Measurements from ENCODE around the gene PFN3. TPM values are rescaled to one million over a fixed set of nuclear protein-coding genes. Genes with fewer than 3 reads are reported as not detected.

The PFN3 gene
- total and polyA plus RNA-seq, 2 of the 13 experiments (the other 11 are each of a cell fraction or from before 2014, with no cell fraction given): not detected

DNA sequence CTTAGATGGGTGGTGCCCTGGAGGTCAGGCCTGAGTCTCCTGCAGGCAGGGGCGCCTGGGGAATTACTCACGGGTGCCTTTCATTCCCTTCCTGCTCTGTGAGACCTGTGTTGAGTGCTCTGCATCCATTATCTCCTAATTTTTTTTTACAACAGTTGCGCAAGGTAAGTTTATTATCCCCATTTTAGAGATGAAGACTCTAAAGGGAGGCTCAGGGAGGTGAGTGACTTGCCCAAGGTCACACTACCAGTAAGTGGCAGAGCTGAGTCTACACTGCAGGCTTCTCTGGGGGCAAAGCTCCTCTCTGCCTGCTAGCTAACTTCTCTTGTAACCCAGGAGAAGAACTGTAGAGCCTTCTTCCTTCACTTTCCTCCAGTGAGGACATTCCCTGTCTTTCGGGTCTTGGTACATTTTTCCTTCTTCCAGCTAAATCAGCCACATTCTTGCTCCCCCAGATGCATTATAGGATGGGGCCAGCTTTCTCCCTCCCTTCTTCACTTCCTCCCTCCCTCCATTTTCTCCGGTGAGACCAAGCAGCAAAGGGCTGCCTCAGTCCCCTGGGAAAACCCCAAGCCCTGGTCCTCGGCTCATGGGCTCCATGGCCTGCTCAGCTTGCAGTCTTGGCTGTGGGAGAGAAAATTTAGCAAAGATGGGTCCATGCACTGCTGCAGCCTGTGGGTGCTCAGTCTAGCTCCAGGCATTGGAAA is 47.9 kb upstream of the PFN3 start:
- ATAC-seq: no peak
- ChIA-PET POLR2A (interaction anchor here (0.7 to 4.2 kb wide), 21 partner anchors 9 to 96 kb away, joined by 3 to 19 read pairs (median 4); partner anchors contain the start of genes F12, GRK6 and LMAN2), CTCF (ENCODE audit: low intra/inter-chr PET ratio, low total read pairs) (interaction anchor here (1.4 kb wide), 1 partner anchor 9 kb away, joined by 5 read pairs; no protein-coding TSS in a partner anchor)
- H3K27me3 ChIP-seq (ENCODE audit: control insufficient read depth in 1 of 2, insufficient read depth in 2 of 2, low read length in 2 of 2): no peaks in the 10 kb centered on the region
- no peak overlapping the region for H2AFZ ChIP-seq (ENCODE audit: low read length)
- no peak for DNase-seq (ENCODE audit: low spot score)
- peaks cover 59% of the 10 kb centered on the region for H3K4me1 ChIP-seq (ENCODE audit: insufficient read depth, low read length)
- 81% methylated on average over 6 of the region's 6 CpGs for WGBS (ENCODE audit: low lambda C conversion rate)
- H3K27ac ChIP-seq (ENCODE audit: extremely low read length, insufficient read depth, low read length): peak overlapping the region; percentile 74
- peak overlapping the region in 1 of 3 experiments; percentile 80; a peak in 3 of 6 replicates for H3K4me3 ChIP-seq (replicated peaks in 1 of 3; ENCODE audit: insufficient read depth in 1 of 3, low read depth in 2 of 3, low read length in 3 of 3)
- H4K20me1 ChIP-seq (ENCODE audit: insufficient read depth, low read length): peaks cover 2% of the 10 kb centered on the region; the same call in 1 of the 2 replicates
- no peaks in the 10 kb centered on the region for H3K9me3 ChIP-seq (ENCODE audit: low read length)
- in situ Hi-C loops (cut with HindIII; ENCODE audit: extremely low pct_ligation_motif_present, low pct_unique_long_range_greater_than_20kb) (loop anchor here (5.0 kb wide), 1 partner anchor 136 kb away; the partner anchor contains the start of gene MXD3), intact Hi-C loops (cut with micrococcal nuclease; ENCODE audit: unreplicated experiment) (loop anchor here (5.0 kb wide), 1 partner anchor 121 kb away; no protein-coding TSS in a partner anchor)
- no peak for FAIRE-seq
- BruUV-seq (replicated peaks): no TSS peak
- peak overlapping the region; percentile 82; the same call in 1 of the 2 replicates for H3K9ac ChIP-seq (ENCODE audit: insufficient read depth, low read depth, low read length)
- H3K36me3 ChIP-seq (replicated peaks in 1 of 2; ENCODE audit: control insufficient read depth in 1 of 2, insufficient read depth in 2 of 2, low read length in 2 of 2): peaks cover 0 to 3% of the 10 kb centered on the region in 2 experiments; a peak in 1 of 5 replicates
- no peaks in the 10 kb centered on the region for H3K79me2 ChIP-seq (ENCODE audit: insufficient read depth, low read length)
- H3K4me2 ChIP-seq (ENCODE audit: low read depth, low read length): peak overlapping the region; percentile 99
- TF ChIP-seq NR2F1 (CRISPR knock-in tag; IDR thresholded peaks at IDR 0.05) (no peak), THAP11 (CRISPR knock-in tag; IDR thresholded peaks at IDR 0.05) (no peak), ZNF546 (CRISPR knock-in tag; conservative IDR thresholded peaks at IDR 0.05) (0 out of 2 replicates have a peak, but pooled peaks have one; percentile 4), ATM (IDR thresholded peaks at IDR 0.05; ENCODE audit: borderline replicate concordance) (no peak), FOXM1 (CRISPR knock-in tag; IDR thresholded peaks at IDR 0.05) (no peak), SCMH1 (CRISPR knock-in tag; IDR thresholded peaks at IDR 0.05; ENCODE audit: borderline replicate concordance) (no peak), ZNF552 (CRISPR knock-in tag; IDR thresholded peaks at IDR 0.05; ENCODE audit: borderline replicate concordance) (no peak), YY1 (IDR thresholded peaks at IDR 0.05; ENCODE audit: insufficient read depth, insufficient replicate concordance, low read depth, low read length) (no peak), PPARG (CRISPR knock-in tag; conservative IDR thresholded peaks at IDR 0.05) (no peak), RORA (CRISPR knock-in tag; IDR thresholded peaks at IDR 0.05) (no peak)
- TF ChIP-seq, protein P1, sequence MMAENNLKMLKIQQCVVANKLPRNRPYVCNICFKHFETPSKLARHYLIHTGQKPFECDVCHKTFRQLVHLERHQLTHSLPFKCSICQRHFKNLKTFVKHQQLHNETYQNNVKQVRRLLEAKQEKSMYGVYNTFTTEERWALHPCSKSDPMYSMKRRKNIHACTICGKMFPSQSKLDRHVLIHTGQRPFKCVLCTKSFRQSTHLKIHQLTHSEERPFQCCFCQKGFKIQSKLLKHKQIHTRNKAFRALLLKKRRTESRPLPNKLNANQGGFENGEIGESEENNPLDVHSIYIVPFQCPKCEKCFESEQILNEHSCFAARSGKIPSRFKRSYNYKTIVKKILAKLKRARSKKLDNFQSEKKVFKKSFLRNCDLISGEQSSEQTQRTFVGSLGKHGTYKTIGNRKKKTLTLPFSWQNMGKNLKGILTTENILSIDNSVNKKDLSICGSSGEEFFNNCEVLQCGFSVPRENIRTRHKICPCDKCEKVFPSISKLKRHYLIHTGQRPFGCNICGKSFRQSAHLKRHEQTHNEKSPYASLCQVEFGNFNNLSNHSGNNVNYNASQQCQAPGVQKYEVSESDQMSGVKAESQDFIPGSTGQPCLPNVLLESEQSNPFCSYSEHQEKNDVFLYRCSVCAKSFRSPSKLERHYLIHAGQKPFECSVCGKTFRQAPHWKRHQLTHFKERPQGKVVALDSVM (CRISPR knock-in tag; IDR thresholded peaks at IDR 0.05): 0 out of 2 replicates have a peak, but pooled peaks have one; percentile 11
- TF ChIP-seq, protein P2, sequence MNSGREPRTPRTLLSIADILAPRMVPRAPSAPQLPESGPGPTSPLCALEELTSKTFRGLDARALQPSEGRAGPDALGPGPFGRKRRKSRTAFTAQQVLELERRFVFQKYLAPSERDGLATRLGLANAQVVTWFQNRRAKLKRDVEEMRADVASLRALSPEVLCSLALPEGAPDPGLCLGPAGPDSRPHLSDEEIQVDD (CRISPR knock-in tag; IDR thresholded peaks at IDR 0.05; ENCODE audit: borderline replicate concordance): no peak
- TF ChIP-seq, protein P3, sequence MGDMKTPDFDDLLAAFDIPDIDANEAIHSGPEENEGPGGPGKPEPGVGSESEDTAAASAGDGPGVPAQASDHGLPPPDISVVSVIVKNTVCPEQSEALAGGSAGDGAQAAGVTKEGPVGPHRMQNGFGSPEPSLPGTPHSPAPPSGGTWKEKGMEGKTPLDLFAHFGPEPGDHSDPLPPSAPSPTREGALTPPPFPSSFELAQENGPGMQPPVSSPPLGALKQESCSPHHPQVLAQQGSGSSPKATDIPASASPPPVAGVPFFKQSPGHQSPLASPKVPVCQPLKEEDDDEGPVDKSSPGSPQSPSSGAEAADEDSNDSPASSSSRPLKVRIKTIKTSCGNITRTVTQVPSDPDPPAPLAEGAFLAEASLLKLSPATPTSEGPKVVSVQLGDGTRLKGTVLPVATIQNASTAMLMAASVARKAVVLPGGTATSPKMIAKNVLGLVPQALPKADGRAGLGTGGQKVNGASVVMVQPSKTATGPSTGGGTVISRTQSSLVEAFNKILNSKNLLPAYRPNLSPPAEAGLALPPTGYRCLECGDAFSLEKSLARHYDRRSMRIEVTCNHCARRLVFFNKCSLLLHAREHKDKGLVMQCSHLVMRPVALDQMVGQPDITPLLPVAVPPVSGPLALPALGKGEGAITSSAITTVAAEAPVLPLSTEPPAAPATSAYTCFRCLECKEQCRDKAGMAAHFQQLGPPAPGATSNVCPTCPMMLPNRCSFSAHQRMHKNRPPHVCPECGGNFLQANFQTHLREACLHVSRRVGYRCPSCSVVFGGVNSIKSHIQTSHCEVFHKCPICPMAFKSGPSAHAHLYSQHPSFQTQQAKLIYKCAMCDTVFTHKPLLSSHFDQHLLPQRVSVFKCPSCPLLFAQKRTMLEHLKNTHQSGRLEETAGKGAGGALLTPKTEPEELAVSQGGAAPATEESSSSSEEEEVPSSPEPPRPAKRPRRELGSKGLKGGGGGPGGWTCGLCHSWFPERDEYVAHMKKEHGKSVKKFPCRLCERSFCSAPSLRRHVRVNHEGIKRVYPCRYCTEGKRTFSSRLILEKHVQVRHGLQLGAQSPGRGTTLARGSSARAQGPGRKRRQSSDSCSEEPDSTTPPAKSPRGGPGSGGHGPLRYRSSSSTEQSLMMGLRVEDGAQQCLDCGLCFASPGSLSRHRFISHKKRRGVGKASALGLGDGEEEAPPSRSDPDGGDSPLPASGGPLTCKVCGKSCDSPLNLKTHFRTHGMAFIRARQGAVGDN (CRISPR knock-in tag; IDR thresholded peaks at IDR 0.05): no peak
- TF ChIP-seq, protein P4, sequence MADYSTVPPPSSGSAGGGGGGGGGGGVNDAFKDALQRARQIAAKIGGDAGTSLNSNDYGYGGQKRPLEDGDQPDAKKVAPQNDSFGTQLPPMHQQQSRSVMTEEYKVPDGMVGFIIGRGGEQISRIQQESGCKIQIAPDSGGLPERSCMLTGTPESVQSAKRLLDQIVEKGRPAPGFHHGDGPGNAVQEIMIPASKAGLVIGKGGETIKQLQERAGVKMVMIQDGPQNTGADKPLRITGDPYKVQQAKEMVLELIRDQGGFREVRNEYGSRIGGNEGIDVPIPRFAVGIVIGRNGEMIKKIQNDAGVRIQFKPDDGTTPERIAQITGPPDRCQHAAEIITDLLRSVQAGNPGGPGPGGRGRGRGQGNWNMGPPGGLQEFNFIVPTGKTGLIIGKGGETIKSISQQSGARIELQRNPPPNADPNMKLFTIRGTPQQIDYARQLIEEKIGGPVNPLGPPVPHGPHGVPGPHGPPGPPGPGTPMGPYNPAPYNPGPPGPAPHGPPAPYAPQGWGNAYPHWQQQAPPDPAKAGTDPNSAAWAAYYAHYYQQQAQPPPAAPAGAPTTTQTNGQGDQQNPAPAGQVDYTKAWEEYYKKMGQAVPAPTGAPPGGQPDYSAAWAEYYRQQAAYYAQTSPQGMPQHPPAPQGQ (CRISPR knock-in tag; IDR thresholded peaks at IDR 0.05; ENCODE audit: borderline replicate concordance): no peak

All from HepG2 (cell line).